GM18873 (cell line): Measurements from ENCODE around the gene FRMD4A.

Experiments
- ATAC-seq: cut with Tn5 transposase; IDR thresholded peaks from one replicate; pipeline ENCODE4 v1.9.1; 2021; ENCODE audit warnings: mild to moderate bottlenecking, moderate library complexity, moderate number of reproducible peaks; ENCODE audit not compliant: unreplicated experiment, low FRiP score

Gene FRMD4A

GRCh38 chr10:13745271-13745670 is 585.5 kb downstream of the FRMD4A start:
- no peak for ATAC-seq

- no peak for ATAC-seq
These were observed 586.8 kb downstream of the FRMD4A start for GRCh38 chr10:13743963-13744362.

DNA sequence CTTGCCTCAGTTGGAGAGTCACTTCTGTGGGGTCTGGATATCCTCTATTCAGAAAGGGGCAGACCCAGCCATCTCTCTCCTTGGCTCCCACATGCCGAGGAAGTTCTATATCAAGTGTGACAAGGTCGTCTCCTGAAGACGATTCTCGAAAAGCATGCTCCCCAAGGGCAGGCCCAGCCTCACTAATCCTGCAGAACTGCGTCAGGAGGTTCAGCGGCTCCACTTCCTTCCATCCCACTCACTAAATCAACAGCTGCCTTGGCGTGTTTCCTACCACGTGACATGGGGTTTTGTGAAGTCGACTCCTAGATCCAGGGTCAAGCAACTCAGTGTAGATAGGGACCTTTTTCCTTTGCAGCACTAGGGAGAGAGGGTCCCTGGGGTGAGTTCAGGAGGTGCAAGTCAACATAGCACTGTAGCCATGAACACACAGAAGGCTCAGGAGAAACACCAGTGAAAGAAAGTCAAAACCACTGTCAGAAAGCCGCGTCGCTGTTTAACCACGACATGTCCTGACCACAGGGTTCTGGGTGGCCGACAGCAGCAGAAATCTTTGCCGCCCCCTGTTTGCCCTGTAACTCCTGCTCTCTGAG is 587.5 kb downstream of the FRMD4A start:
- no peak for ATAC-seq

GRCh38 chr10:13741438-13741837 is 589.3 kb downstream of the FRMD4A start:
- no peak for ATAC-seq

DNA sequence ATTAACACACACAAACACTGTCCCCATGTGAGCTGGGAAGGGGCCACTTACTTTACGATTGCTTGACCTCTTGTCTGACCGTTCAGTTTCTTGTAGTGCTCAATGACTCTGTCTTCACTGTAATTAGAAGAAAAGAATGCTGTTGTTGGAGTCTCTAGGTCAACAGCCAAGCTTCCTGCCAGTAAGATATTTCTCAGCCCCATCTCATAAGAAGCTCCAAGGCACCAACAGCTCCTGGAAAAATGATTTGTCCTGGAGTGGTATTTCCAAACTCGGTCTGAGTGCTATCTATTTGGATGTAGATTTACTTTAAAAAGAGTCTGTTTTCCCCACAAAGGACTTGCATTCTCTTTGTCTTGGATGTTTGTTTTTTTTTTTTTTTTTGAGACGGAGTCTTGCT is 590.3 kb downstream of the FRMD4A start:
- no peak for ATAC-seq

- ATAC-seq, result no peak
These were observed 591.5 kb downstream of the FRMD4A start for GRCh38 chr10:13739183-13739582.

DNA sequence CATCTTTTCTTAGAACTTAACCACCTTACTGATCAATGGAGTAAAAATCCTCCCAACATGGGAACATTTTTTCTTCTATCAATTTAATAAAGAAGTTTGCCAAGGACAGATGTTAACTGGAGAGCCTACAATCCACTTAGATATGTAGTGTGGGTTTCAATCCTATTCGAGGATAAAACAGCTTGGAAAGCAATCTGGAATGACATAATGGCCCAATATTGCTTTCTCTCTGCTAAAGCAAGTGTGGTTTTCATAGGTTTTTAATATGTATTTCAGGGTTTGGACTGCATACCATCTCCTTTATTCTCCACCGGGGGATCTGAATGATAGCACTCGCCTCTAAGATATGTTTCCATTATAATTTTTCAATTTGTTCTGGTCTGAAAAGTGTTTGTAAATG is 594.2 kb downstream of the FRMD4A start:
- ATAC-seq, result no peak

DNA sequence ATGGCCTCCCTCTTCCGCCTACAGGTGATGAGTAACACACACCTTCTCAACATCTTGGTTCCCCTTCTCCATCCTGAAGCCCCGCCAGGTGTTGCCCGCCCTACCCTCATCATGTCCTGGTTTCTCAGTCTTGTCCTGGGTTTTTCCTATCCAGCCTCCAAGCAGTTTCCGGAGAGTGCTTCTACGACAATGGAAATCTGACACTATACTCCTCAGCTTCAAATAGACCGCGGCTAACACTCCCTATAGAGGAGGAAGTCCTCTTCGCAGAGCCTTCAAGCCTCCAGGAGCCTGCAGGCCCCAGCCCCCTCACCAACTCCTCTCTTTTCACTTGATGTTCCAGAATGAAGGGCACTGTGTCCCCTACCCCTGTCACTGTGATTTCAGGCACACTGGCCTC is 596.6 kb downstream of the FRMD4A start:
- ATAC-seq, result no peak

GRCh38 chr10:13733071-13733470 is 597.7 kb downstream of the FRMD4A start:
- ATAC-seq, result no peak

- ATAC-seq, result no peak
These were observed 598.3 kb downstream of the FRMD4A start for GRCh38 chr10:13732465-13732881.

- no peak for ATAC-seq
These were observed 598.9 kb downstream of the FRMD4A start for GRCh38 chr10:13731799-13732198.

DNA sequence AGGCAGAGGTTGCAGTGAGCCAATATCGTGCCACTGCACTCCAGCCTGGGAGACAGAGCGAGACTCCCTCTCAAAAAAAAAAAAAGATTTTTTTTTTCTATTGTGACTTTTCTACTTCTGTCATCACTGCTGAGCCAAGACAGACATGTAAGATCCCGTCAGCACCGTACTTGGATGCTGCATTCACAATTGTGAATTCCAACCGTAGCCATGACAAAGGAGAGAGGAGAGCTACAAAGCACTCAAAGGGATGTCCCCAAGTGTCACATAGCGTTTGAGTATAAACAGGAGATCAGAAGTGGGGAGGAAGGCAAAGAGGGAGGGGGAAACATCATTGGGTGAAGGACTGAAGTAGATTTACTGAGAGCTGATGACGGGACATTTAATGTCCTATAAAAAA is 599.8 kb downstream of the FRMD4A start:
- ATAC-seq, result no peak

GRCh38 chr10:13730306-13730652 is 600.4 kb downstream of the FRMD4A start:
- no peak for ATAC-seq

DNA sequence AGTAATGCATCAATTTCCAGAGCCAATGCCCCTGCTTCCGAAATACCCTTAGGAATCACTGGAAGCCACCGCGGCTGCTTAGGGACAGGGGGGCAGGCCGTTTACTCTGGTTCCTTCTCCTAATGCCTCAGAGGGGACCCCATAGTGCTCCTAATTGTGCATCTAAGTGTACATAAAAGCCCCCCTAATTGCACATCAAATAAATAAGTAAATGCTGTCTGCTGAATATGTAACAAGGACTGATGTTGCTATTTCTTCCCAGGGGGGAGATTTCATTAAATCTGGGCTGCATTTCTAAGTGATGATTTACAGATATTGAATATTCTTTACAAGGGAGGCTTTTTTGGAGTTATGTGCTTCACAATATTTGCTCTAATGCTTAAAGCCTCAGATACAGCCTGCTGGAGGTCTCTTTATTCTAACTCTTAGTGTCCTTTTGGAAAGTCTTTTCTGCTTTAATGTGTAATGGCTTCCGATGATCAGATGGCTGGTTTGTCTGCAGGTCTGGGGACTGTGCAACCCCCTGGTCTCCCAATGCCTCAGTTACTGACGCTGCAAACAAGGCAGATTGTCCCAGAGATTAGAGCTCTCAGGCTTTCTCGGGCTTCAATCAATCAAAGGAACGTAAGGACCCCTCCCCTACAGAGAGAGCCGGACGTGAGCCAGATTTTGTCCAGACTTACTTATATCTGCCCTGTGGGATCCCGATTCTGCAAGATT is 601.0 kb downstream of the FRMD4A start:
- ATAC-seq, result no peak

- ATAC-seq, result no peak
These were observed 601.7 kb downstream of the FRMD4A start for GRCh38 chr10:13728898-13729535.

GRCh38 chr10:13725594-13725993 is 605.1 kb downstream of the FRMD4A start:
- no peak for ATAC-seq

DNA sequence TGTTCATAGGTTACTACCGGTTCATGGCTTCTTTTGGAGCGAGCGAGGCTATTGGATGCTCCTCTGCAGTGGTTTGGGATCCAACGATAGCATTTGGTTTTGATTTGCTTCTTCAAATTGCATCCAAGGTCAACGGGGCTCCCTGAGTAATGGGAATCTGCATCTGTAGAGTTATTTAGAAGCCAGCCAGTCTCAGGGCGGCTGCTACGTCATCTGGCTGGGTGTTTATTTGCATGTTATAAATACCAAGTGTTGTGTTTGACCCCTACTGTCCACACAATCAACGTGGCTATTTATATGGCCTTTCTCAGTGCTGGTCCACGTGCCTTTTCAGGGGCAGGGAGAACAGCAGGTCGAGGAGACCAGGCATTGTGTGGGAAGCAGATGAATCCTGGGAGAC is 606.2 kb downstream of the FRMD4A start:
- ATAC-seq, result no peak

DNA sequence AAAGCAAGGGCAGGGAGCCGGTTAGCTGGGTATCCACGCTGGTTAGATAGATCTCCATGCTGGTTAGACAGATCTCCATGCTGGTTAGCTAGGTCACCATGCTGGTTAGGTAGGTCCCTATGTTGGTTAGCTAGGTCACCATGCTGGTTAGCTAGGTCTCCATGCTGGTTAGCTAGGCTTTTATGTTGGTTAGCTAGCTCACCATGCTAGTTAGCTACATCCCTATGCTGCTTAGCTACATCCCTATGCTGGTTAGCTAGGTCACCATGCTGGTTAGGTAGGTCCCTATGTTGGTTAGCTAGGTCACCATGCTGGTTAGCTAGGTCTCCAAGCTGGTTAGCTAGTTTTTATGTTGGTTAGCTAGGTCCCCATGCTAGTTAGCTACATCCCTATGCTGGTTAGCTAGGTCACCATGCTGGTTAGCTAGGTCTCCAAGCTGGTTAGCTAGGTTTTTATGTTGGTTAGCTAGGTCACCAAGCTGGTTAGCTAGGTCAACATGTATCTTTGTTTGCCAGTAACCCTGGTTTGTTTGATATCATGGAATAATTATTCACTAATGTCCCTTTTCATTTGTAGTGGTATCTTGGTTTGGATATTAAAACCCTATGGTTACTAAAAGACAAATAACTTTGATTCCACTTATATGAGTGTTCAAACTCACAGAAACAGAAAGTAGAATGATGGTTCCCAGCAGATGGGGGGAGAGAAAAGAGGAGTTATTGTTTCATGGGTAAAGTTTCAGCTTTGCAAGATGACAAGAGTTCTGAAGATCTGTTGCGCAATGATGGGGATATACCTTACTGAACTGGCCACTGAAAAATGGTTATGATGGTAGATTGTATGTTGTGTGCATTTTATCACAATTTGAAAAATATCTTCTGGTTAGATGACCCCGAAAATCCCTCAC is 607.7 kb downstream of the FRMD4A start:
- ATAC-seq, result no peak

DNA sequence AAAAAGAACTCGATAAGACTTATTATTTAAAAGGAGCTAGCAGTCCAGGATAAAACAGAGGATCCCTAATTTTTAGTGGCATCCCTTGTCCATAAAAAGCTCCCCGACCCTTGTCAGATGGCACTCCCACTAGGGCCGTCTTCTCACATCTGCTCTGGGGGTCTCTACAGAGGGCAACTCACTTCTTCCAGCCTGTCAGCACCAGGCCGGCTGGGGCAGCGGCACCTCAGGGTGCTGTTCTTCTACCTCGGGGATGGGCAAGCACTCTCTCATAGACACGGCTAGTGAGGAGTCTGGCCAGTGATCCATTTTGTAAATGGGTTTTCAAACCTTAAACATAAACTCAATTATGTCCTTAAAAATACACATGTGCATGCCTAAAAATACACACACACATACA is 609.2 kb downstream of the FRMD4A start:
- ATAC-seq, result no peak

DNA sequence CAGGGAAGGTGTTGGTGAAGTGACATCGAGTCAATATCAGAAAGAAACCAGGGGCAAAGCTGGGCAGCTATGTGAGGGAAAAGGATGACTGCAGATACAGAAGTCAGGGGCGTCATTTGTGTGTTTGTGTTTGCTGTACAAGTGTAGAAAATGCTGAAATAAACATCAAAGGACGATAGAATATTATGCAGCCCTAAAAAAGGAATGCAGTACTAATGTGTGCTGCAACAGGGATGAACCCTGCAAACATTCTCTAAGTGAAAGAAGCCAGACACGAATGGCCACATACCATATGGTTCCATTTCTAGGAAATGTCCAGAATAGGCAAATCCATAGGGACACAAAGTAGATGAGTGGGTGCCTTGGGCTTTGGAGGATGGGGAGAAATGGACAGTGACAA is 610.0 kb downstream of the FRMD4A start:
- no peak for ATAC-seq

DNA sequence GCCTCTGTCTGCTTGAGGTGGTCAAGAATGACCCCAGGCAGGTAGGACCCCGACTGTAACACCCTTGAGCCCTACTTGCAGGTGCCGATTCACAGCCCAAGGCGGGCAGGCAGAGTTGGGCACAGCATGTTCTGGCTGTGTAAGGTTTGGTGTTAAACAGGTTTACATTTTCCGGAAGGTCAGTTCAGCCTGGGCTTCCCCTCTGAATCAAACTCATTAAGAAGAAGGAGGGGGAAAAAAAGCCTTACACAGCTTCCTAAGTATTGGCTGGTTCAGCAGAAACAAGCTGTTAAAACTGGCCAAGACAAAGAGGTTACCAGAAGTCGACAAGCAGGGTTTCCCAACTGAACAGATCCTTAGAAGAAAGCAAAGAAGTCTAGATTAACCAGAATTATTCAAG is 611.3 kb downstream of the FRMD4A start:
- no peak for ATAC-seq
